HG02678 (cell line): ENCODE measurements around the gene CD82.

Experiments used
- ATAC-seq: cut with Tn5 transposase; IDR thresholded peaks from one replicate; pipeline ENCODE4 v1.9.1; 2021; ENCODE audit warnings: mild to moderate bottlenecking, moderate library complexity; ENCODE audit not compliant: unreplicated experiment

Gene CD82

GRCh38 chr11:44597358-44598012 lies 32.0 kb downstream of the CD82 start:
- ATAC-seq: peak; percentile 2

- no peak for ATAC-seq
These were observed 33.4 kb downstream of the CD82 start for GRCh38 chr11:44598831-44599230.

GRCh38 chr11:44600261-44600660 lies 34.8 kb downstream of the CD82 start:
- no peak for ATAC-seq

- peak; percentile 40 for ATAC-seq
These were observed 35.4 kb downstream of the CD82 start for GRCh38 chr11:44600839-44601383.

GRCh38 chr11:44601471-44602370 lies 36.3 kb downstream of the CD82 start:
- ATAC-seq: peak; percentile 40

- ATAC-seq: no peak
These were observed 37.4 kb downstream of the CD82 start for GRCh38 chr11:44602891-44603310.

- no peak for ATAC-seq
These were observed 38.7 kb downstream of the CD82 start for GRCh38 chr11:44604171-44604581.

GRCh38 chr11:44605068-44605708 lies 39.7 kb downstream of the CD82 start:
- no peak for ATAC-seq

GRCh38 chr11:44605965-44606364 lies 40.5 kb downstream of the CD82 start:
- ATAC-seq: no peak

- no peak for ATAC-seq
These were observed 41.0 kb downstream of the CD82 start for GRCh38 chr11:44606472-44606871.

GRCh38 chr11:44607319-44607962 lies 42.0 kb downstream of the CD82 start:
- no peak for ATAC-seq

- ATAC-seq: no peak
These were observed 42.5 kb downstream of the CD82 start for GRCh38 chr11:44607987-44608386.

- ATAC-seq: no peak
These were observed 43.2 kb downstream of the CD82 start for GRCh38 chr11:44608651-44608990.

GRCh38 chr11:44608991-44609782 lies 43.7 kb downstream of the CD82 start:
- peak; percentile 62 for ATAC-seq

- no peak for ATAC-seq
These were observed 44.3 kb downstream of the CD82 start for GRCh38 chr11:44609783-44610155.

- no peak for ATAC-seq
These were observed 44.9 kb downstream of the CD82 start for GRCh38 chr11:44610186-44610955.

- ATAC-seq: no peak
These were observed 45.6 kb downstream of the CD82 start for GRCh38 chr11:44611088-44611487.

- ATAC-seq: peak; percentile 41
These were observed 46.4 kb downstream of the CD82 start for GRCh38 chr11:44611687-44612434.

- peak; percentile 24 for ATAC-seq
These were observed 47.7 kb downstream of the CD82 start for GRCh38 chr11:44613153-44613552.
